H1 (cell line): ENCODE results near the gene GMCL2. TPM values are rescaled to one million over a fixed set of nuclear protein-coding genes. Genes with fewer than 3 reads are reported as not detected.

Experiments
- BCL11A ChIP-seq, 2 experiments: IDR thresholded peaks; one replicate each; pipeline ENCODE4 v1.6.1; 2011; ENCODE audit warnings: low read depth in 2 of 2, low read length in 2 of 2, mild to moderate bottlenecking in 2 of 2
- EZH2 ChIP-seq: fragments of 200-600 bp; sonication (generic); IDR thresholded peaks from 2 replicates; pipeline ENCODE4 v1.7.1; 2012; ENCODE audit warnings: low read depth, mild to moderate bottlenecking, moderate library complexity, low read length, inconsistent platforms; ENCODE audit not compliant: severe bottlenecking
- TBP ChIP-seq: IDR thresholded peaks from 2 replicates; pipeline ENCODE4 v1.6.1; 2011; ENCODE audit warnings: low read depth, low read length, improper control_type of control experiment
- polyA plus RNA-seq, 7 experiments: library from polyadenylated mRNA; depleted of rRNA in 3 of 7; stranded (reverse) in 5 of 7; unstranded in 2 of 7; fragments of >200 nt in 5 of 7; fragments of 200-250 nt in 2 of 7; gene quantifications; 1 replicate in 5 of 7; 2 replicates in 1 of 7; 4 replicates in 1 of 7; pipeline versions ENCODE4 v1.2.1 to v1.2.3, GENCODE V29; 2011 to 2013; ENCODE audit warnings: missing spikeins in 2 of 7, mixed read lengths in 2 of 7
- total RNA-seq: library from RNA; stranded (reverse); fragmentation: NEBNext Ultra II Directional; extraction: Animal tissue kit (Norgen Biotek cat#: 25700); gene quantifications from 2 replicates; pipeline ENCODE4 v1.2.1, GENCODE V29; 2021
- TF ChIP-seq, protein P1 (sequence below): fragments of 300-600 bp; sonication (generic); IDR thresholded peaks from 2 replicates; pipeline ENCODE4 v1.7.1; 2012; ENCODE audit warnings: low read length, moderate library complexity, mild to moderate bottlenecking, inconsistent platforms; ENCODE audit not compliant: insufficient replicate concordance

Gene GMCL2
- total and polyA plus RNA-seq, 2 of the 8 experiments (the other 6 are each of a cell fraction or from before 2014, with no cell fraction given), result 0.13 TPM; not detected in 1

GRCh38 chr5:178186427-178186826, 744 bp downstream of the GMCL2 start (continued):
- TF ChIP-seq, protein P1, sequence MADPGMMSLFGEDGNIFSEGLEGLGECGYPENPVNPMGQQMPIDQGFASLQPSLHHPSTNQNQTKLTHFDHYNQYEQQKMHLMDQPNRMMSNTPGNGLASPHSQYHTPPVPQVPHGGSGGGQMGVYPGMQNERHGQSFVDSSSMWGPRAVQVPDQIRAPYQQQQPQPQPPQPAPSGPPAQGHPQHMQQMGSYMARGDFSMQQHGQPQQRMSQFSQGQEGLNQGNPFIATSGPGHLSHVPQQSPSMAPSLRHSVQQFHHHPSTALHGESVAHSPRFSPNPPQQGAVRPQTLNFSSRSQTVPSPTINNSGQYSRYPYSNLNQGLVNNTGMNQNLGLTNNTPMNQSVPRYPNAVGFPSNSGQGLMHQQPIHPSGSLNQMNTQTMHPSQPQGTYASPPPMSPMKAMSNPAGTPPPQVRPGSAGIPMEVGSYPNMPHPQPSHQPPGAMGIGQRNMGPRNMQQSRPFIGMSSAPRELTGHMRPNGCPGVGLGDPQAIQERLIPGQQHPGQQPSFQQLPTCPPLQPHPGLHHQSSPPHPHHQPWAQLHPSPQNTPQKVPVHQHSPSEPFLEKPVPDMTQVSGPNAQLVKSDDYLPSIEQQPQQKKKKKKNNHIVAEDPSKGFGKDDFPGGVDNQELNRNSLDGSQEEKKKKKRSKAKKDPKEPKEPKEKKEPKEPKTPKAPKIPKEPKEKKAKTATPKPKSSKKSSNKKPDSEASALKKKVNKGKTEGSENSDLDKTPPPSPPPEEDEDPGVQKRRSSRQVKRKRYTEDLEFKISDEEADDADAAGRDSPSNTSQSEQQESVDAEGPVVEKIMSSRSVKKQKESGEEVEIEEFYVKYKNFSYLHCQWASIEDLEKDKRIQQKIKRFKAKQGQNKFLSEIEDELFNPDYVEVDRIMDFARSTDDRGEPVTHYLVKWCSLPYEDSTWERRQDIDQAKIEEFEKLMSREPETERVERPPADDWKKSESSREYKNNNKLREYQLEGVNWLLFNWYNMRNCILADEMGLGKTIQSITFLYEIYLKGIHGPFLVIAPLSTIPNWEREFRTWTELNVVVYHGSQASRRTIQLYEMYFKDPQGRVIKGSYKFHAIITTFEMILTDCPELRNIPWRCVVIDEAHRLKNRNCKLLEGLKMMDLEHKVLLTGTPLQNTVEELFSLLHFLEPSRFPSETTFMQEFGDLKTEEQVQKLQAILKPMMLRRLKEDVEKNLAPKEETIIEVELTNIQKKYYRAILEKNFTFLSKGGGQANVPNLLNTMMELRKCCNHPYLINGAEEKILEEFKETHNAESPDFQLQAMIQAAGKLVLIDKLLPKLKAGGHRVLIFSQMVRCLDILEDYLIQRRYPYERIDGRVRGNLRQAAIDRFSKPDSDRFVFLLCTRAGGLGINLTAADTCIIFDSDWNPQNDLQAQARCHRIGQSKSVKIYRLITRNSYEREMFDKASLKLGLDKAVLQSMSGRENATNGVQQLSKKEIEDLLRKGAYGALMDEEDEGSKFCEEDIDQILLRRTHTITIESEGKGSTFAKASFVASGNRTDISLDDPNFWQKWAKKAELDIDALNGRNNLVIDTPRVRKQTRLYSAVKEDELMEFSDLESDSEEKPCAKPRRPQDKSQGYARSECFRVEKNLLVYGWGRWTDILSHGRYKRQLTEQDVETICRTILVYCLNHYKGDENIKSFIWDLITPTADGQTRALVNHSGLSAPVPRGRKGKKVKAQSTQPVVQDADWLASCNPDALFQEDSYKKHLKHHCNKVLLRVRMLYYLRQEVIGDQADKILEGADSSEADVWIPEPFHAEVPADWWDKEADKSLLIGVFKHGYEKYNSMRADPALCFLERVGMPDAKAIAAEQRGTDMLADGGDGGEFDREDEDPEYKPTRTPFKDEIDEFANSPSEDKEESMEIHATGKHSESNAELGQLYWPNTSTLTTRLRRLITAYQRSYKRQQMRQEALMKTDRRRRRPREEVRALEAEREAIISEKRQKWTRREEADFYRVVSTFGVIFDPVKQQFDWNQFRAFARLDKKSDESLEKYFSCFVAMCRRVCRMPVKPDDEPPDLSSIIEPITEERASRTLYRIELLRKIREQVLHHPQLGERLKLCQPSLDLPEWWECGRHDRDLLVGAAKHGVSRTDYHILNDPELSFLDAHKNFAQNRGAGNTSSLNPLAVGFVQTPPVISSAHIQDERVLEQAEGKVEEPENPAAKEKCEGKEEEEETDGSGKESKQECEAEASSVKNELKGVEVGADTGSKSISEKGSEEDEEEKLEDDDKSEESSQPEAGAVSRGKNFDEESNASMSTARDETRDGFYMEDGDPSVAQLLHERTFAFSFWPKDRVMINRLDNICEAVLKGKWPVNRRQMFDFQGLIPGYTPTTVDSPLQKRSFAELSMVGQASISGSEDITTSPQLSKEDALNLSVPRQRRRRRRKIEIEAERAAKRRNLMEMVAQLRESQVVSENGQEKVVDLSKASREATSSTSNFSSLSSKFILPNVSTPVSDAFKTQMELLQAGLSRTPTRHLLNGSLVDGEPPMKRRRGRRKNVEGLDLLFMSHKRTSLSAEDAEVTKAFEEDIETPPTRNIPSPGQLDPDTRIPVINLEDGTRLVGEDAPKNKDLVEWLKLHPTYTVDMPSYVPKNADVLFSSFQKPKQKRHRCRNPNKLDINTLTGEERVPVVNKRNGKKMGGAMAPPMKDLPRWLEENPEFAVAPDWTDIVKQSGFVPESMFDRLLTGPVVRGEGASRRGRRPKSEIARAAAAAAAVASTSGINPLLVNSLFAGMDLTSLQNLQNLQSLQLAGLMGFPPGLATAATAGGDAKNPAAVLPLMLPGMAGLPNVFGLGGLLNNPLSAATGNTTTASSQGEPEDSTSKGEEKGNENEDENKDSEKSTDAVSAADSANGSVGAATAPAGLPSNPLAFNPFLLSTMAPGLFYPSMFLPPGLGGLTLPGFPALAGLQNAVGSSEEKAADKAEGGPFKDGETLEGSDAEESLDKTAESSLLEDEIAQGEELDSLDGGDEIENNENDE, result no peak
- TF ChIP-seq BCL11A (IDR thresholded peaks at IDR 0.05; ENCODE audit: low read depth in 2 of 2, low read length in 2 of 2) (no peak), TBP (no peak), EZH2 (no peak)
